GM18507 (cell line): ENCODE data around the gene MTR.
A peak's percentile ranks its signal among the peaks of the same experiment; 100 is the strongest.

Experiments
- DNase-seq: peaks from one replicate; pipeline ENCODE4 v3.0.0; 2011; ENCODE audit warnings: low read depth; ENCODE audit not compliant: insufficient read length; ENCODE audit errors: extremely low spot score
- FAIRE-seq: peaks from 2 replicates; lab custom pipeline; 2011; peaks lifted over from hg19 to GRCh38; lab: Jason Lieb, UNC

MTR gene

DNA sequence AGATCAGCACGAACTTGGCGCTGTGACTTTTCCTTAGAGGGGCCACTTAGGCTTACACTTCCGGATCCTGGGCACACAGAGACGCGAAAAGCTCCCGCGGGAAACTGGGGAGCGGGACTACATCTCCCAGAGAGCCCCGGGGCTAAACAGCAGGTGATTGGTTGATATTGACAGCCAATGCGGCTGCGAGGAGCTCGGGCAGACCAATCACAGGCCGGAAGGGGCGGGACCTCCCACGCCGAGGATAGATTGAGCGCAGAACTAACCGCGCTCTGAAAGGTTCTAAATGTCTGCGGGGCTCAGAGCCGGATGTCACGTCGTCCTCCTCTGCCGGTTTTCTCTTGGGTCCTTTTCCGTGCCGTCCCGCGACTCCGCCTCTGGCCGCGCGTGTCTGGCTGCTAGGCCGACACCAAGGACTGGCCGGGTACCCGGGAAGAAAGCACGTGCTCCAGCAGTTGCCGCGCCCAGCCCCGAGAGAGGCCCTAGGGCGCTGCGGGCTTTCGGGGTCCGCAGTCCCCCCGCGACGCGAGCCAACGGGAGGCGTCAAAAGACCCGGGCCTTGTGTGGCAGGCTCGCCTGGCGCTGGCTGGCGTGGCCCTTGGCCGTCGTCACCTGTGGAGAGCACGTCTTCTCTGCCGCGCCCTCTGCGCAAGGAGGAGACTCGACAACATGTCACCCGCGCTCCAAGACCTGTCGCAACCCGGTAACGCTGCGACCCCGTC, at the start of gene MTR:
Gene MTR (plus strand): TSS at position 258 of the 722 bp plus-strand sequence. CDS start 412 bp downstream, at position 670.
- peak; percentile 98 for DNase-seq
- peak; percentile 99 for FAIRE-seq

DNA sequence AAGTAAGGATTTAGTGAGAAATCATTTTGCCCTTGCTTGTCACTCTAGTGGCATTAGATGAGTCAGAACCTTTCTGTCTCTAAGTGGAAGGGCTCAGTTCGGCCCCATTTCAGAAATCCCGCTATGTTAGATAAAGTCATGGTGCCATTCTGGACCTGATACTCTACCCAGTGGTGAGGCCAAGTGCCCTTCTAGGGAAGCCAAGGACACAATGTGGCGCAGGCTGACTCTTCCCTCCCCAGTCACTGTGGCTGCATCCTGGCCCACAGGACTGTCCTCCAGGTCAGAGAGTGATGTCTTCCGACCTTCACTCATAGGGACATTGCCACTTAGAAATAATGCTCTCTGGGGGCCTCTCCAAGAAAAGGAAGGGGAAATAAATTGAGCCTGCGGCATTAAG, 48.3 kb upstream of the MTR start:
- no peak for FAIRE-seq
- DNase-seq: no peak

DNA sequence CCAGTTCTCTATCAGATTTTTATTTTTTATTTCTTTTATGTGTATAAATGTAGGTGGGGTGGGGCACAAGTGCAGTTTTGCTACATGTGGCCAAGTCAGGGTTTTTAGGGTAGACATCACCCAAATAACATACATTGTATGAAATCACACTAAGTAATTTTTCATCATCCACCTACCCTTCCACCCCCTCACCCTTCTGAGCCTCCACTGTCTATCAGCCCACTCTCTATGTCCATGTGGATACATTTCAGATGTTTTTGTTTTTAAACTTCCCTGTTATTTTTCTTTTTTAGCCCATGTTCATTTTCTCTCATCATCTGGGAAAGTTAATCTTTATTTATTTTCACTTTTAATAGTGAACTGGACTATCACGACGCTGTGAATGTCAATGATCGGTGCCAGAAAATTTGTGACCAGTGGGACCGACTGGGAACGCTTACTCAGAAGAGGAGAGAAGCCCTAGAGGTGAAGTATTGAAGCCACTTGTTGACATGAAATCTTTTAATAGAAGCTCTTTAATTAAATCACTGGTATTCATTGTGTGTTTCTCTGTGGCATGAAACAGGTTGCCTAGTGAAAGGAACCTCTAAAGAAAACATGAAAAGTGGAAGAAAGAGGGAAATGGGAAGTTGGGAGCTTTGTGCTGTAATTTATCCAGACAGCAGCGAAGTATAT, 47.6 kb upstream of the MTR start:
- DNase-seq (no peak), FAIRE-seq (no peak)

DNA sequence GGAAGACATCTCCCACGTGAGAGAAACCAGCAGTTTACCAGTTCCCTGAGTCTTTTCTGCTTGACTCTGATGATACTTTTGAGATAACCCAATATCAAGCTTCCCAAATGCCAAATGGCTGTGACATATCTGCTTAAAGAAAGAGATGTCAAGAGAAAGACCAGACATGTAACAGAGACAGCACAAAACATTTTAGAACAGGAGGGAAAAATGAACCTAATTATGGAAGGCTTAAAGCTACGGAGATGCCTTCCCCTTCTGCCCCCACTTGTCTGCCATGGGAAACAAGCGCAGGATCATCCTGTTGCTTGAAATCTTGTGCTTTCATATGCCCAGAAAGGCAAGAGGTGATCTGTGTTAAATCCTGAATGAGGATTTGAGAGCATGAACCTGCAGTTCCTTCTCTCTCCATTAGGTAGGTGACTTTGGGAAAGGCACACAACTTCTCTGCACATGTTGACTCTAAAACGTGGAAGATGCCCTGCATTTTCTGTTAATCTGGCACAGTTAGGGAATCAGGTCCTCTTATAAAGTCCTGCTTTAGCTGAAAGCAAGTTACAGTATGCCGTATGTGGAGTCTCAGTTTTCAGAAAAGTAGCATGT, 46.7 kb upstream of the MTR start:
- DNase-seq (no peak), FAIRE-seq (no peak)

DNA sequence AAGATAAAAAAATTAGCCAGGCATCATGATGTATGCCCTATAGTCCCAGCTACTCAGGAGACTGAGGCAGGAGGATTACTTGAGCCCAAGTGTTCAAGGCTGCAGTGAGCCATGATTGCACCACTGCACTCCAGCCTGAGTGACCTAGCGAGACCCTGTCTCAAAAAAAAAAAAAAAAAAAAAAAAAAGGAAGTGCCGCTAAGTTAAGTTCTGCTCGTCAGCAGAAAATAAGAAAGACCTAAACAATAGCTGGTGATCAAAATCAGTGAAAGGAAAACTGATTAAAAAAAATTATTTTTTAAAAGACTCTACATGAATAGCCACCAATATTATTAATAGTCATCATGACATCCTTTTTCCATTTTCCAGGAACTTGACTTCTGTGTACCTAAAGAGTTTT, 44.2 kb upstream of the MTR start:
- no peak for DNase-seq
- FAIRE-seq: no peak

DNA sequence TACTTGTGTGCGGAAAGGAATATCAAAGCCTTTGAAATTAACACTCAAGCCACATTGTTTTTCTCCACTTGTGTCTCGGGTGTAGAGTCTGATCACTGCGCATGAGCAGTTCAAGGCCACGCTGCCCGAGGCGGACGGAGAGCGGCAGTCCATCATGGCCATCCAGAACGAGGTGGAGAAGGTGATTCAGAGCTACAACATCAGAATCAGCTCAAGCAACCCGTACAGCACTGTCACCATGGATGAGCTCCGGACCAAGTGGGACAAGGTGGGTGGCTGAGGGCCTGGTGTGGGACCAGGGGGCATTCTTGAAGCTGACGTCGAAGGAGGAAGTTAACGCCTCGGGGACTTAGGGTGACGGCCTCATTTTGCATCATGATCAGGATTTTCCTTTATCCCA, 43.7 kb upstream of the MTR start:
- FAIRE-seq (no peak), DNase-seq (no peak)

DNA sequence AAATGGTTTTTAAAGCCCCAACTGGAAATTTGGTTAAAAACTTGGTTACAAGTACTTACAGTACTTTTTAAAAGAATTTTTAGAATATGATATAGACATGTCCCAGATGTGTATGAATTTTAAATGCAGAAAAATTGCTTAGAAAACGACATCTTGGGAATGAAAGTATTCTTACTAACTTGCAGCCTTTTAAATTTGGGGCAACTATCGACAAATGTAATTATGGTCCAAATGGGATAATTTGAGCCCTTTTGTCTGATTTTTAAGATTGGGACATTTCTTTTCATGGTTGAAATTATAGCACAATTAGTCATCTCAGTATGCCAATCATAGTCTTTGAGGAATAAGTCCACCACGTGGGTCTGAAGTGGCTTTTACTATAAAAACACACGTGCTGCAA, 43.2 kb upstream of the MTR start:
- DNase-seq: no peak
- FAIRE-seq: no peak

DNA sequence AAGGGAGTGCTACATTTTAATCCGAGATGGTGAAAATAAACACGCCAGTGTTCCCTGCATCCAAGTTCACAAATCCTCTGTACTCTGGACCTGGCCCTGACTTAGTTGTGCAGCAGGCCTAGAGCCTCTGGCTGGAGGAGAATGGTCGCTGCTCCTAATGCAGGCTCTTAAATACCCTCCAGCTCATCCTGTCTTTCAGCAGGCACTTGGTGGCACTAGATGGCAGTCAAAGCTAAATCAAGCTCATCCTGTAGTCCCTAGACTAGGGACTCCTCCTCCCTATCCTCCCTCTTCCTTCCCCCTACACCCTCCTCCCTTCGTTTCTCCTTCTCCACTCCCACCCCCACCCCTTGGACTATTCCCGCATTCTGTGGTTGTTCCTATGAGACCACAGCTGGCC, 41.6 kb upstream of the MTR start:
- DNase-seq: no peak
- FAIRE-seq: no peak

DNA sequence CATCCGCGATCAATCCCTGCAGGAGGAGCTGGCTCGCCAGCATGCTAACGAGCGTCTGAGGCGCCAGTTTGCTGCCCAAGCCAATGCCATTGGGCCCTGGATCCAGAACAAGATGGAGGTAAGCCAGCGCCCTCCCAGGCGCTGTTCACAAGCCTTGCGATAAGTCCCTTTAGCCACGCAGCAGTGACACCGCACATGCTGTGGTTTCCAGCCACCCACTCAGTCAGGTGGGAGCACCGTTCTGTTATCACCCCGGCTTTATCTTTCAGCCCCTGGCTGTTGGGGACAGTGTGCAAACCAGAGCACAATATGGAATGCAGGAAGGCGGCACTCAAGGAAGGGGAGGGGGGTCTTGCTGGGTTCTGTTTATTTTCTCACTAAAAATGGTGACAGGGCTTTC, 41.1 kb upstream of the MTR start:
- FAIRE-seq (no peak), DNase-seq (no peak)

DNA sequence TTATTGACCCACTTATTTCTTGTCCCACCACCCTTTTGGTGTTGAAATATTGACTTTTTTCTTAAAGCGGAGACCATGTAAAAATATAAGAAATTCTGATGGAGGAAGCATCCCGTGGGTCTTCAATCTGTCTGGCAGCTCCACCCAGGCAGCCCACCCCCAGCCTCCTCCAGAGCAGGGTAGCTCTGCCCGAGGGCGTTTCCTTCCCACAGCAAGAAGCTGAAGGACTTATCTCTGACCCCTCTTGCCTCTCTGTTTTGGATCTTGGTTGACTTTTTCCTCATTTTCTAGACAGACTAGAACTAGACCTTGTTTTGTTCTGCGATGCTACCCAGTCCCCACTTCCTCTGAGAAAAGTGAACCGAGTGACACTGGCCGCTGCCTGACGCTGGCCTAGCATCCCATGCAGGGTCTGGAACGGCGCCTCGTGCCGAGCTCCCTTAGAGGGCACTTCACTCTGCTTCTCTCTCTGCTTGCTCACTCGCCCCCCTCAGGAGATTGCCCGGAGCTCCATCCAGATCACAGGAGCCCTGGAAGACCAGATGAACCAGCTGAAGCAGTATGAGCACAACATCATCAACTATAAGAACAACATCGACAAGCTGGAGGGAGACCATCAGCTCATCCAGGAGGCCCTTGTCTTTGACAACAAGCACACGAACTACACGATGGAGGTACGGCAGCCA, 40.4 kb upstream of the MTR start:
- no peak for DNase-seq
- FAIRE-seq: no peak

DNA sequence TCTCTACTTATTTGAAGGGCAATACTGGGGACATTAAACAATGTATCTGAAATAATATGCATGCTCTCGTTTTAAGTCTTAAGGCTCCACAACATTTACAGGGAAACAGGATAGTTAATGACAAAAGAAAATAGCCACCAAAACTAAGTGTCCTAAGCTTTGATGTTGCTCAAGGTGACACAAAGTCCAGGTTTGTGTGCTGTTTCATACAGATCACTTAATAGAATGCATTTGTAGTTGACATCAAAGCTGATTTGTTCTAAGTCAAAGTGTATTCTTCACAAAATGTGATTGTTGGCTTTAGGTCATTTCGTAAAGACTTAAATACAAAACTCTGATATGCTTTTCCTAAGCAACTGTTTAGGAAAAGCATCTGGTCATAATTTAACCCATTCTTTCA, 37.5 kb upstream of the MTR start:
- DNase-seq (no peak), FAIRE-seq (no peak)

DNA sequence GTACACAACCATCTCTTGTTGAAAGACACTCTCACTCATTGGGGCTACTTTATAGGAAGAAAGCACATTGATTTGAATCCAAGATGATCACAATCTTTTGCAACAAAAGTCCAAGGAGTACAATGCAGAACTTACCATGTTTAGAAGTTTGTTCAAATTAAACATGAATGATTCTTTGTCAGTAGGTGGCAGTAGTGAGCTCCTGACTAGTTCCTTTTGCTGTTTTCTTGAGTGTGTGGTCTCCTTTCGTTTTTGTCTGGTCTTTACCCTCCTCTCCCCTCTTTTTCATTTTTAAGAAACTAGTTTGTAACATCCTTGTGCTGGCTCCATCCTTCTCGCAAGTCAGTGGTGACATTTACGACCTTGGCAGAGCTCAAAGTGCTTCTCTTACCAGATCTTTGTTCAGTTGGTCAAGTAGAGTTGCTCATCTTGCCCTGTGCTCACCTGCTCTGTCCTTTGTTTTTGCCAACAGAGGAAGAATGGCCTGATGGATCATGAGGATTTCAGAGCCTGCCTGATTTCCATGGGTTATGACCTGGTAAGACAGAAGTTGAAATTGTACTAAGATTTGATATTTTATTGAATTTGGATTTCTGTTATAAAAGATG, 35.7 kb upstream of the MTR start:
- FAIRE-seq (peak; percentile 86), DNase-seq (peak; percentile 17)

DNA sequence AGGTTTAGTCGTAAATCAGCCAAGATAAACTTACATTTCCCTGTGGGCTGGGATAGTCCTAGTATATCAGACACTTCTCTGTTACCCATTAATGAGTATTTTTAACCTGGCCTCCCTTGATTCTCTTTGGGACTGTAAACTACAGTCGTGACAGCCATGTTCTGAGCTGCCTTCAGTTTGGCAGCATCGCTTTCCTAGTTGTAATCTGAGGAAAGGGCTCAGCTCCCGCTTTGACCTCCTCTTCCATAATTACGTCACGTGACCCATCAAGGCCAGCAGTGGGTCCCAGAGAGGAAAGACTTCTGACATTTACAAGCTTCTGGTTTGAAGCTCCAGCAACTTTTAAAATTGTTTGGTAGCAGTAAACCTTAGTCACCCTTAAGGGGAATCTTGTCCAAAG, 34.6 kb upstream of the MTR start:
- DNase-seq (no peak), FAIRE-seq (no peak)

DNA sequence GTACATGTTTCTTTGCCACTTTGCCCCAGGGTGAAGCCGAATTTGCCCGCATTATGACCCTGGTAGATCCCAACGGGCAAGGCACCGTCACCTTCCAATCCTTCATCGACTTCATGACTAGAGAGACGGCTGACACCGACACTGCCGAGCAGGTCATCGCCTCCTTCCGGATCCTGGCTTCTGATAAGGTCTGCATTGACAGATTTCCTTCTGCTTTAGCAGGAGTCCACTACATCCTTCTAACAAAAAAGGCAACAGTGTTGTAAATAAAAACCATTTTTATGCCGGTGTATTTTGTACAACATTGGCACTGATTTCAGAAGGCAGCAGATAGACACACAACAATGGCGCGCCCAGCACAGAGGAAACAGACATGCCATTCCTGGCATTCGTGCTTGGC, 34.1 kb upstream of the MTR start:
- FAIRE-seq: no peak
- DNase-seq: no peak

DNA sequence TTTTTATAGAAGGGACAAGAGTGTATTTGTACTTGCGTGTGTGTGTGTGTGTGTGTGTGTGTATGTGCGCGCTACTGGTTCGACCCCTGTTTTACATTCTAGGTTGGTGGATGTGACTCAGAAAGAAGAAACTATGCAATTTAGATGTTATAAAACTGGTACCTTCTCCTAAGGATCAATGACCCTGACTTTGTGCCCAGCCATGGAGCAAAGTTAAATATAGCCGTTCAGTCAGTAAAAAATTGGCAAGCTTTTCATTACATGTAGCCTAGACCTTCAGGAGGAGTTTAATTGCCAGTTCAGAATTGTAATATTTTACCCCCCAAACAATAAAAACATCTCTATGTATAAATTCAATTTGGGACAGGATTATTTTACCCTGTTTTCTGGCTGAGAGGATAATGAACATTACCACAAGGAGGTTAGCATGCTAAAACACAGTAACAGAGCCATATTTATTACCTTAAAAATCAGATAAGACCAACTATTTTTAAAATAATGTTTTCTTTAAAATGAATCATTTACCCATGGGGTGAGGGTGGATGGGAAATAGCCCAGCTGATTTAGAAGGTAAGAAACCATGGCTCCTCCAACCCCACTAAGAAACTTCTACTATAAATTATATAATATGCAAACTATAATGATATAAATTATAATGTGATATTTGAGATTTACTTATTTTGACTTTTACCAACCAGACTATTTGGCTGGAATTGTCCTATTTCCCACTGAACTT, 33.5 kb upstream of the MTR start:
- DNase-seq (no peak), FAIRE-seq (no peak)

DNA sequence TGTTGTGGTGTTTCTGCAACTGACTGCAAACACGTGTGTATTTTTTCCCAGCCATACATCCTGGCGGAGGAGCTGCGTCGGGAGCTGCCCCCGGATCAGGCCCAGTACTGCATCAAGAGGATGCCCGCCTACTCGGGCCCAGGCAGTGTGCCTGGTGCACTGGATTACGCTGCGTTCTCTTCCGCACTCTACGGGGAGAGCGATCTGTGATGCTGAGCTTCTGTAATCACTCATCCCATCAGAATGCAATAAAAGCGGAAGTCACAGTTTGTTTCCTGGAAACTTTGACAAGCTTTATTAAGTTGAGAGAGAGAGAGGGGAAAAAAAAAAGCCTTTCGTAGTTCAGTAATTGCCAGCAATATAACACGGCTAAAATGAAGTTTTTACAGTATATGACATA, 32.7 kb upstream of the MTR start:
- DNase-seq: no peak
- no peak for FAIRE-seq

DNA sequence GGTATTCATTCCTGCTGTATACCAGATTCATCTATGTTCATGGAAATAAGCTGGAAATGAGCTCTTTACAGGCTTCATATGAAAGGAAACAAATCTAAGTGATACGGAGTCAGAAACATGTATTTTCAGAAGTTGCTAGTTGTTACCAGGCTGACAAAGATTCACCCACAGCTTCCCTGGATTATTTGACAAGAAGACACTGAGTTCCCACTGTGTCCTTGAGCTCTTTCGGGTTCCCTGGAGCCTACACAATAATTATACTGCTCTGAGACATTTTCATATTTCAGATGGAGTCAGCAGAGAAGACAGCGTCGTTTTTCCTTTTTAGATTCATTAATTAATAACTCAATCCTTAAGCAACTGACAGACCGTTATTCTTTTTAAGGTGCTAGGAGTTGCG, 29.3 kb upstream of the MTR start:
- FAIRE-seq (no peak), DNase-seq (no peak)

DNA sequence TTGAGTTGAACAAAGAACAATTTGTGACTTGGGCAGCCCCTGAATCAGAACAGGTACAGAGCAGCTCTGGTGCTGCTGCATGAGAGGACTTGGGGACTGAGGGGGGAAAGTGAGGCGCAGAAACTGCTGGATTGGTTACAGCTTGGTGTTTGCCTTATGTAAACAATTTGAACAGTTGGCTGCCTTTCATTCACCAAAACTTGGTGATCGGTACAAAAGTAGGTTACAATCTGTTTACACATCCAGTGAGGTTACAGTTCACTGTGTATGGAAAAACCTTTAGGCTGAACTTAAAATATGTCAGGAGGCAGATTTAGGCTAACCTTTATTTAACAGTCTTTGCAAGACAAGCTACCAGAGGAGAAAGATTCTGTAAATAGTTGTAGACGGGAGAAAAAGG, 28.6 kb upstream of the MTR start:
- FAIRE-seq (no peak), DNase-seq (no peak)

DNA sequence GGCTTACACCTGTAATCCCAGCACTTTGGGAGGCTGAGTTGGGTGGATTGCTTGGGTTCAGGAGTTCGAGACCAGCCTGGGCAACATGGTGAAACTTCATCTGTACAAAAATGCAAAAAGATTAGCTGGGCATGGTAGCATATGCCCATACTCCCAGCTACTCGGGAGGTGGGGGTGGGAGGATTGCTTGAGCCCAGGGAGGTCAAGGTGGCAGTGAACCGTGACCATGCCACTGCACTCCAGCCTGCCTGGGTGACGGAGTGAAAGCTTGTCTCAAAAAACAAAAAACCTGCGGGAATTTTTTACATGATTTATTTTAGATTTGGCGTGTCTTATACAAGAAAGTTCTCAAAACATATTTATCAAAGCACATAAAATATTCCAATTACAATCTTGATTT, 27.8 kb upstream of the MTR start:
- DNase-seq: no peak
- no peak for FAIRE-seq

DNA sequence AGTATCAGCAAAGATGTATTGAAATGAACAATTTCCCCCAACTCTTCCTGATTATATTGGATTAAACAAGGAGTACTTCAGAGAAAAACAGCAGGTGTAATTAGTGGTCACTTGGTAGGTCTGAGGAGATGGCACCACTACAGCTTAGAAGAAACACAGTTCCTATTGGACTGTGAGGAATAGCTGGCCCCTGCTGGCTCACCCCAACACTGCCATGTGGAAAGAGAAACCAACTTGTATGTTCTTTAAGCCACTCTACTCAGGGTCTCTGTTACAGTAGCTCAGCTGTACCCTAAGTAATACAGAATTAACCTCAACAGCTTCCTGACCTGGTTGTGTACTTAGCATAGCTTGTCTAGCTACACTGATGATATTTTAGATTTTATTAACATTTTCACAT, 26.5 kb upstream of the MTR start:
- no peak for FAIRE-seq
- DNase-seq: no peak
